GM12801 (cell line): ENCODE results near the gene SNX11.

Experiments
- CTCF ChIP-seq: IDR thresholded peaks from one replicate; pipeline ENCODE4 v1.5.1; 2011; ENCODE audit warnings: control low read depth; ENCODE audit not compliant: insufficient read length; ENCODE audit errors: extremely low read depth

SNX11 gene

GRCh38 chr17:48122665-48123045, 15.1 kb downstream of the SNX11 start:
- no peak for TF ChIP-seq CTCF

- no peak for TF ChIP-seq CTCF
These were observed 15.5 kb downstream of the SNX11 start for GRCh38 chr17:48123111-48123510.

- no peak for TF ChIP-seq CTCF
These were observed 16.3 kb downstream of the SNX11 start for GRCh38 chr17:48123776-48124388.

DNA sequence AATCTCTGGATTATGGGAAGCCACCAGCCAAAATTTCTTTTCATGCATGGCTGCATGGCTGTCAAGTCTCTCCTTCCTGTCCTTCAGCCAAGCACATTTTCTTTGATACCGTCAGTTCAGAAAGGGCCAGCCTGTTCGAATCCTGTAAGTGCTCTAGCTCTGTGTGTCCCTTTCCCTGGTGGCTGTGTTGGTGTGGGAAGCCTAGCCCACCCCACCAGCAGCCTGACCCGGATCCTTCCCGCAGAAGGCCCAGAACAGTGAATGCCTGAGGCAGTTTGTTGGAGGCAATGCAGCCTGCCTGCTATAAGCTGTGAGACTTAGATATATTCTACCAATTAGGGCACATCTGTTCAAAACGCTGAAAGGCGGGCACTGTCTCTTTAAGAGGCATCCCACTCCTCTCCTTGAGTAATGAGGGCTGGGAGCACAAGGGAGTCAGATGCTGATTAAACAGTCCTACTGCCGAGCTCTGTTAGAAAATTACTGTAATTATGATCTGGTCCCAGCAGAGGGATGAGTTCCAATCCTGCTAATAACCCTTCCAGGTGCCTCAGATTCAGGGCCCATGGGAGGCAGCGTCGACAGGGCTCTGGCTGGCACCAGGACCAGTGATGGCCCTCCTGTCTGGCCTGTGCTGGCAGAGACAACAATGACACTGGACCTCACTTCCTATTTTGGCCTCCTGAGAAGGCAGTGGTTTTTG, 18.4 kb downstream of the SNX11 start:
- no peak for TF ChIP-seq CTCF

- TF ChIP-seq CTCF, result no peak
These were observed 18.9 kb downstream of the SNX11 start for GRCh38 chr17:48126532-48126850.

DNA sequence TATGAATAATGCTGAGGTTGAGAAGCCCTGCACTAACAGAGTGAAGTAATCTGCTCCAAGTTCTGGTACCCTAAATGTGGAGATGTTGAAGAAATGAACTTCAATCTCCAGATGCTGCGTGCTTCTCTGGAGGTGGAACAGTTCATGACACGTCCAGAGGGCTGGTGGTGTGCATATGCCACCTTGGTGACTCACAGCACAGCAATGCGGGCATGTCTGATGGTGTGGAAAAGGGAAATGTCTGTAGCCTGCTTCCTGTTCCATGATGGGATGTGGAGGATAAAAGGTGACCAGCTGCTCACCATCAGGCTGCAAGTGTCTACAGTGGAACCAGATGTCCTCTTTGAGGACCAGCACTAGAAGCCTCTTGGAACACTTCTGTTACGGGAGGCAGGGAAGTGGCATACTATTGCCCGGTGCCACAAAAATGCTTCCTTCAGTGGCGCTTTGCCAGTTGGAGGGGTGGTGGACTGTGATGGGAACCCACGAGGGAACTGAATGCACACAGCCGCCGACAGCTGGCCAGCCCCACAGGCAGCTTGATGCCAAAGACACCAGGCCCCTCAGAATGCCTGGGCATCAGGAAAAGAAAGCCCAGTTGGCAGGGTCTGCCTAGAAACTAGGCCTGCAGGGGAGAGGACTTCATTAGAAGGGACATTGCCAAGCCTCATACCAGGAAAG, 19.9 kb downstream of the SNX11 start:
- TF ChIP-seq CTCF, result no peak

DNA sequence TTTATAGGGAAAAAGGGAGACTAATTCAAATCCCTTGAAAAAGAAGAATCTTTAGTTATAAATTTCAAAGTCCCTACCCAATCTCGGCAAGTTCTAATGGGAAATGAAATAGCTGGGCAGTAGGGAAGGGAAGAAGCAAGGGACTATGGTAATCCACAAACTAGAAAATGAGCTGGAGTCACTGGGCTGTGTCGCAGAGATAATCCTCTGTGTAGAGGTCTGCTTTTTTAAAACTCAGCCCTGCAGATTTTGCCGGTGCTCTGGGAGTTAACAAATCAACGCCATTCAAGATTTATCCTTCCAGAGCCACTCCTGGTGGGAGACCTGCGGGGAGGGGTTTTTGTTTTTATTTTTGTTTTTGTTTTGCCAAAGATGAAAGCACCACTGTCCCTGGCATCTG, 20.8 kb downstream of the SNX11 start:
- no peak for TF ChIP-seq CTCF
